Cardiac muscle cell (in vitro differentiated cells and primary cell): Measurements from ENCODE around the gene MAGI3. TPM values are rescaled to one million over a fixed set of nuclear protein-coding genes. Genes with fewer than 3 reads are reported as not detected.

Experiments
- DNase-seq, 2 donors: peaks; one replicate each; pipeline versions ENCODE4 v3.0.0 to v3.0.0-alpha.2; 2010 to 2017; ENCODE audit warnings: low read depth in 1 of 2, low spot score in 1 of 2
- H3K27ac ChIP-seq: fragments of 200-600 bp; sonication (generic); 2 replicates; pipeline ENCODE4 v1.5.1; 2016
- H3K27me3 ChIP-seq: fragments of 200-600 bp; sonication (generic); 2 replicates; pipeline ENCODE4 v1.6.0; 2016; ENCODE audit warnings: control low read depth
- H3K36me3 ChIP-seq: fragments of 200-600 bp; sonication (generic); 2 replicates; pipeline ENCODE4 v1.5.1; 2016; ENCODE audit warnings: control low read depth
- H3K4me1 ChIP-seq: fragments of 200-600 bp; sonication (generic); 2 replicates; pipeline ENCODE4 v1.8.1; 2017; ENCODE audit warnings: low read depth, mild to moderate bottlenecking, mixed run types
- H3K4me3 ChIP-seq: fragments of 200-600 bp; sonication (generic); 2 replicates; pipeline ENCODE4 v1.5.1; 2016; ENCODE audit warnings: mild to moderate bottlenecking
- H3K9me3 ChIP-seq: fragments of 200-600 bp; sonication (generic); 2 replicates; pipeline ENCODE4 v1.5.1; 2017; ENCODE audit warnings: low read depth, mild to moderate bottlenecking, control low read depth
- polyA plus RNA-seq: library from polyadenylated mRNA; unstranded; fragments of >200 nt; fragmentation: Nextera tagmentation; extraction: Ambion mirVana; gene quantifications from 2 replicates; pipeline ENCODE4 v1.2.1, GENCODE V29; 2016
- total RNA-seq: library from RNA; depleted of rRNA; stranded (reverse); fragments of >200 nt; gene quantifications from 2 replicates; pipeline ENCODE4 v1.2.3, GENCODE V29; 2016
- TF ChIP-seq, protein P1 (sequence below): IDR thresholded peaks from 2 replicates; pipeline ENCODE4 v1.5.1; 2012; ENCODE audit warnings: low read depth, mild to moderate bottlenecking, low read length

The MAGI3 gene
- total and polyA plus RNA-seq, 2 experiments from 2014 or later, result 7.3 to 20.6 TPM

DNA sequence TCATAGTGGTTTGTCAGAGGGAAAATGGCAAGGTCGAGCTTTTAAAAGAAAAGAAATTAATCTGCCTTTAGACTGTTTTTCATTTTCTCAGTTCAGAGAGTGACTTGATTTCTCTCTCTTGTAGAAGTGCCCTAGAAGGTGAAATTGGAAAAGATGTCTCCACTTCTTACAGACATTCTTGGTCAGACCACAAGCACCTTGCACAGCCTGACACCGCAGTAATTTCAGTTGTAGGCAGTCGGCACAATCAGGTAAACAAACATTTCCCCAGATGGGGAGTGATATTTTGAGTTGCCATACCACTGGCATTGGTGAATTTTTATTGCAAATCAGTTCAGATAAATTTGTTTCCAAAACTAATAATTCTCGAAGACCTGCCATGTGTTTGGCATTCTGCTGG, 282.2 kb downstream of the MAGI3 start:
- DNase-seq, result no peak
- Histone ChIP-seq H3K4me1 (no peaks in the 10 kb centered on the region), H3K27me3 (no peaks in the 10 kb centered on the region), H3K27ac (no peak overlapping the region), H3K4me3 (no peak overlapping the region), H3K36me3 (peaks cover 2% of the 10 kb centered on the region), H3K9me3 (no peaks in the 10 kb centered on the region)
- TF ChIP-seq, protein P1, sequence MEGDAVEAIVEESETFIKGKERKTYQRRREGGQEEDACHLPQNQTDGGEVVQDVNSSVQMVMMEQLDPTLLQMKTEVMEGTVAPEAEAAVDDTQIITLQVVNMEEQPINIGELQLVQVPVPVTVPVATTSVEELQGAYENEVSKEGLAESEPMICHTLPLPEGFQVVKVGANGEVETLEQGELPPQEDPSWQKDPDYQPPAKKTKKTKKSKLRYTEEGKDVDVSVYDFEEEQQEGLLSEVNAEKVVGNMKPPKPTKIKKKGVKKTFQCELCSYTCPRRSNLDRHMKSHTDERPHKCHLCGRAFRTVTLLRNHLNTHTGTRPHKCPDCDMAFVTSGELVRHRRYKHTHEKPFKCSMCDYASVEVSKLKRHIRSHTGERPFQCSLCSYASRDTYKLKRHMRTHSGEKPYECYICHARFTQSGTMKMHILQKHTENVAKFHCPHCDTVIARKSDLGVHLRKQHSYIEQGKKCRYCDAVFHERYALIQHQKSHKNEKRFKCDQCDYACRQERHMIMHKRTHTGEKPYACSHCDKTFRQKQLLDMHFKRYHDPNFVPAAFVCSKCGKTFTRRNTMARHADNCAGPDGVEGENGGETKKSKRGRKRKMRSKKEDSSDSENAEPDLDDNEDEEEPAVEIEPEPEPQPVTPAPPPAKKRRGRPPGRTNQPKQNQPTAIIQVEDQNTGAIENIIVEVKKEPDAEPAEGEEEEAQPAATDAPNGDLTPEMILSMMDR, result no peak

DNA sequence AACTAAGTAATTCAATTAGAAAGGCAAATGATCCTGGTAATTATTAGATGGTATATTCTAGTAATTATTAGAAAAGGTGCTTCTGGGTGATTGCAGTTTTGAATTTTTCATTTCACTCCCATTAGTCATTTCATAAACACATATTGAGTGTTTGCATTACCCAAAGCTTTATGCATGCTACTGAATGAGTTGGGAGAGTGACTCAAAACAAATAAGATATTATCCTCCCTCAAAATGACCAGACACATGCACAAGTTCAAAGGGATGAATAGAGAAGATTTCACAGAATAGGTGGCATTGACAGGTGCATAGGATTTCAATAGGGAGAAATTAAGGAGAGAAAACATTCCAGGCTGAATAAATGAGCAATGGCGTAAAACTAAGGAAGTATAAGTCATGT, 284.3 kb downstream of the MAGI3 start:
- Histone ChIP-seq H3K27me3 (no peaks in the 10 kb centered on the region), H3K4me1 (no peaks in the 10 kb centered on the region), H3K4me3 (no peak overlapping the region), H3K36me3 (peaks cover 2% of the 10 kb centered on the region), H3K9me3 (no peaks in the 10 kb centered on the region), H3K27ac (no peak overlapping the region)
- TF ChIP-seq, protein P1, result no peak
- no peak for DNase-seq

DNA sequence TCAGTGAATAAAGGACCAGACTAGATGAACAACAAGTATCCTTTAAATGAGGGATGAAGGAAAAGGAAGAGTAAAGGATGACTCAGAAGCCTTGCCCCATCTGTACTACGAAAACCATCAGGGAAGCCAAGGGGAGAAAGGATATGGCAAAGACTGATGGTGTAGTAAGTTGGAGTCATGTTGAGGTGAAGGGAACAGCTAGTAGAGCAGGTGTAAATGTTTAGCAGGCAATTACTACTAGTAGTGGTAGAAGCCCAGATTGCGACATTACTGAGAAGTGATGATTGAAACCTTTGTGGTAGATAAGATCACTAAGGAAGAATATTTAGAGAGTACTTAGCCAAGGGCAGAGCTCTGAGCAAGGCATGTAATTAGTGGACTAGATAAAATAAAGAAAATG, 285.0 kb downstream of the MAGI3 start:
- peak in 1 of 2 donors; percentile 32 for DNase-seq
- TF ChIP-seq, protein P1, result no peak

DNA sequence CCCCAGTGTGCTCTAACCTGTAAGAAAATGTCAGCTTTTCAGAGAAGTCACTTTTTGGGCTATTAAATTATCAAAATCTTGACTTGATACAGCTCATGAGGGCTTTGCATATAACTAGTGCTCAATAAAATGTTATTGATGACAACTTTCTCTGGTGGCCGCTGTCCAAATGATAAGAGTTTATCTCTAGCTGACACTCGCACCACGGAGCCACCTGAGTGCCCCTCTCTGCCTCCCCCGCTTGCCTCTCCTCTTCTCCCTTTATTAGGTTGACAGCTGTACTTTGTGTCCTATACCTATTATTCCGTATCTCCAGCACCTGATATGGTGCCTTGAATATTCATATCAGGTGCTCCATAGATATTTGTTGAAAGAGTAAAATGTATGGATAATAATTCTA, 286.2 kb downstream of the MAGI3 start:
- no peak overlapping the region for H3K4me3 ChIP-seq
- no peak overlapping the region for H3K27ac ChIP-seq
- DNase-seq, result no peak
- peaks cover 2% of the 10 kb centered on the region for H3K36me3 ChIP-seq
- no peaks in the 10 kb centered on the region for H3K9me3 ChIP-seq
- no peaks in the 10 kb centered on the region for H3K27me3 ChIP-seq
- no peaks in the 10 kb centered on the region for H3K4me1 ChIP-seq
- TF ChIP-seq, protein P1, result no peak

More for the DNA sequence above, 285.0 kb downstream of the MAGI3 start:
- Histone ChIP-seq H3K27me3 (no peaks in the 10 kb centered on the region), H3K9me3 (no peaks in the 10 kb centered on the region), H3K36me3 (peaks cover 2% of the 10 kb centered on the region), H3K27ac (no peak overlapping the region), H3K4me1 (no peaks in the 10 kb centered on the region), H3K4me3 (no peak overlapping the region)

DNA sequence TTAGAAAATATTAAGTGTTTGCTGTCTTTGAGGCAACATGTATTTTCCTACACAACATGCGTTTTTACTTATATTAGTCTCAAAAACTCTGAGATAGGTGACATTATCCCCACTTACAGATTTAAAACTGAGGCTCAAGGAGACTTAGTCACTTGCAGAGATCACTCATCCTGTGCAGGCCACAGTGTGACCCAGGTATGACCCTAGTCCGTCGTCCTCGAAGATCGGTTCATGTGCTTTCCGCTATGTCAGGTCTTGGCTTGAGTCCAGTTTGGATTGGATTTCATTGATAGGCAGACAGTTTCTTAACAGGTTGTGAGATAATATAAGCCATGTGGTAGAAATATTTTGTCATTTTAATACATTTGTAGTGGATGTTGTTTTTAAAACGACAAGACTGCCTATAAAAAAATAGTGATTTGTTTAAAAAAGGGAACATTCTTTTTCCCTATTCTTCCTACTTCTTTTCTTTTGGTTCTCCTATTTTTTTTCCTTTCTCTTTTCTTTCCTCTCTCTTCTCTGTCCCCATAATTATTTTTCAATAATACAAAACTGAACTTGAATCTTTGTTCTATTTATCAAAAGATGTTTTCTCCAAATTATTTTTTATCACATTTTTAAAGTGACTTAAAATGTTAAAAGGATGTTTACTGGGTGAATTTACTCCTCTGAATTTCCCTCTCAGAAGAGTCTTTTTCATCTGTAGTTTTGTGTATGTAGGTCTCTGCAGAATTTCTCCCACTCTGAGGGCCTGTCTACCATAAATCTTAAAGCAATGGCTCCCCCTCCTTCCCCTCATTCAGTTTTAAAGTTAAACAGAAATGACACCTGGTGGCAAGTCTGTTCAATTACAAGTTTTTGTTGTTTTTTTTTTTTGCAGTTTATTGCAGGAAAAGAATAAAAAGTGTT, 287.2 kb downstream of the MAGI3 start:
- Histone ChIP-seq H3K27me3 (no peaks in the 10 kb centered on the region), H3K4me3 (no peak overlapping the region), H3K27ac (no peak overlapping the region), H3K9me3 (no peaks in the 10 kb centered on the region), H3K36me3 (no peaks in the 10 kb centered on the region), H3K4me1 (no peaks in the 10 kb centered on the region)
- peak; percentile 67 to 78 for DNase-seq
- TF ChIP-seq, protein P1, result peak; percentile 52
